K562 (cell line): ENCODE results near the gene UVRAG. TPM values are rescaled to one million over a fixed set of nuclear protein-coding genes. Genes with fewer than 3 reads are reported as not detected.

Source experiments
- ATAC-seq: fragments of 200-7000 bp; cut with Tn5 transposase; 3 replicates; pipeline ENCODE4 v1.9.1; 2020; ENCODE audit warnings: moderate library complexity
- BruUV-seq: library from RNA; stranded (reverse); fragments of 400-500 nt; replicated peaks from 2 replicates; lab custom pipeline; 2021; lab: Mats Ljungman, UMichigan
- CTCF ChIA-PET: fragments of 300-600 bp; formaldehyde crosslinking; extraction: SDS; loops from one replicate; lab custom pipeline; 2021; ENCODE audit warnings: low intra/inter-chr PET ratio; lab: Yijun Ruan, JAX
- POLR2A ChIA-PET: fragments of 300-600, 350-650 bp; sonication (Branson Sonifier 250); formaldehyde crosslinking; extraction: SDS; loops from one replicate; lab custom pipeline; 2021; ENCODE audit warnings: antibody characterized with exemption, inconsistent platforms; lab: Yijun Ruan, JAX
- DNase-seq, 4 experiments: peaks; one replicate each; pipeline versions ENCODE4 v3.0.0 to v3.0.0-alpha.2; 2011 to 2018; ENCODE audit warnings: low spot score in 3 of 4, mixed read lengths in 3 of 4; ENCODE audit errors: extremely low read depth in 1 of 4
- FAIRE-seq: peaks from 2 replicates; lab custom pipeline; 2011; peaks lifted over from hg19 to GRCh38; lab: Jason Lieb, UNC
- H2AFZ ChIP-seq: 2 replicates; pipeline ENCODE4 v1.6.0; 2011; ENCODE audit warnings: low read depth, low read length, control low read depth, inconsistent platforms
- H3K27ac ChIP-seq: fragments of 200-600 bp; 3 replicates; pipeline ENCODE4 v1.8.0; 2011; ENCODE audit warnings: low read depth, mild to moderate bottlenecking, control low read depth, inconsistent platforms, low read length, moderate library complexity, mixed read lengths; ENCODE audit errors: extremely low read depth
- H3K27me3 ChIP-seq, 2 experiments: fragments of 300-600 bp in 1 of 2; 2 replicates in 1 of 2; 3 replicates in 1 of 2; pipeline versions ENCODE4 v1.6.0 to v1.8.0; 2011; ENCODE audit warnings: inconsistent platforms in 2 of 2, low read length in 2 of 2, mild to moderate bottlenecking in 1 of 2, mixed read lengths in 1 of 2, moderate library complexity in 1 of 2; ENCODE audit not compliant: control insufficient read depth in 2 of 2, insufficient read depth in 2 of 2
- H3K36me3 ChIP-seq: fragments of 300-600 bp; 3 replicates; pipeline ENCODE4 v1.8.0; 2011; ENCODE audit warnings: mild to moderate bottlenecking, low read length, inconsistent platforms; ENCODE audit not compliant: control insufficient read depth, insufficient read depth
- H3K4me1 ChIP-seq, 2 experiments: fragments of 200-600 bp in 1 of 2; replicated peaks in 1 of 2; 2 replicates in 1 of 2; 3 replicates in 1 of 2; pipeline versions ENCODE4 v1.5.1 to v1.8.0; 2011; ENCODE audit warnings: inconsistent platforms in 2 of 2, low read length in 2 of 2, mild to moderate bottlenecking in 1 of 2, mixed read lengths in 1 of 2, moderate library complexity in 1 of 2; ENCODE audit not compliant: control insufficient read depth in 2 of 2, insufficient read depth in 2 of 2
- H3K4me2 ChIP-seq: 2 replicates; pipeline ENCODE4 v1.6.1; 2011; ENCODE audit warnings: low read length, control low read depth, inconsistent platforms, mixed read lengths; ENCODE audit not compliant: insufficient read depth
- H3K4me3 ChIP-seq: fragments of 200-600 bp; sonication (generic), shearing (Covaris generic); 2 replicates; pipeline ENCODE4 v1.5.1; 2016; ENCODE audit warnings: control low read depth, inconsistent platforms
- H3K79me2 ChIP-seq: fragments of 200-600 bp; 3 replicates; pipeline ENCODE4 v1.8.0; 2011; ENCODE audit warnings: low read length, inconsistent platforms; ENCODE audit not compliant: control insufficient read depth, insufficient read depth
- H3K9ac ChIP-seq, 2 experiments: 2 replicates each; pipeline versions ENCODE4 v1.6.0 to v1.6.1; 2011; ENCODE audit warnings: low read depth in 2 of 2, low read length in 2 of 2, control low read depth in 1 of 2, inconsistent platforms in 1 of 2, mild to moderate bottlenecking in 1 of 2, mixed read lengths in 1 of 2; ENCODE audit not compliant: insufficient read depth in 1 of 2
- H3K9me1 ChIP-seq: one replicate; pipeline ENCODE4 v1.6.0; 2011; ENCODE audit warnings: inconsistent platforms, mild to moderate bottlenecking, low read length, moderate library complexity; ENCODE audit not compliant: control insufficient read depth, insufficient read depth
- H3K9me3 ChIP-seq: replicated peaks from 2 replicates; pipeline ENCODE4 v1.5.1; 2011; ENCODE audit warnings: low read depth, low read length, inconsistent platforms; ENCODE audit not compliant: control insufficient read depth, insufficient read depth
- H4K20me1 ChIP-seq: replicated peaks from 2 replicates; pipeline ENCODE4 v1.6.1; 2011; ENCODE audit warnings: low read length, inconsistent platforms, mixed read lengths; ENCODE audit not compliant: control insufficient read depth, insufficient read depth
- CREB5 ChIP-seq: fragments of 250-450 bp; sonication (Bioruptor Pico); IDR thresholded peaks from 2 replicates; pipeline ENCODE4 v1.5.0; 2020; ENCODE audit warnings: mild to moderate bottlenecking
- FOXJ3 ChIP-seq: sonication (generic); formaldehyde crosslinking; IDR thresholded peaks from 2 replicates; pipeline ENCODE4 v1.4.0; 2020; ENCODE audit warnings: mild to moderate bottlenecking, missing genetic modification reagents
- MIER1 ChIP-seq: fragments of 450-650 bp; IDR thresholded peaks from 2 replicates; pipeline ENCODE4 v1.6.1; 2016; ENCODE audit warnings: antibody characterized with exemption, mild to moderate bottlenecking, low read depth
- MTA1 ChIP-seq: fragments of 450-650 bp; IDR thresholded peaks from 2 replicates; pipeline ENCODE4 v1.6.1; 2017; ENCODE audit warnings: borderline replicate concordance
- POLR2A ChIP-seq: fragments of 450-650 bp; conservative IDR thresholded peaks from 2 replicates; pipeline ENCODE4 v1.6.1; 2016
- PTRF ChIP-seq: fragments of 450-650 bp; IDR thresholded peaks from 2 replicates; pipeline ENCODE4 v1.6.1; 2016; ENCODE audit warnings: mild to moderate bottlenecking, missing genetic modification characterization, missing compliant biosample characterization
- ZNF41 ChIP-seq: fragments of 250-450 bp; sonication (Bioruptor Pico); conservative IDR thresholded peaks from 2 replicates; pipeline ENCODE4 v1.4.0; 2020; ENCODE audit warnings: mild to moderate bottlenecking
- WGBS: fragments of 100-300 bp; shearing (Covaris generic); methylation state at CpG from one replicate; pipeline ENCODE4 v1.1.6; 2016; ENCODE audit warnings: low coverage, mixed read lengths; ENCODE audit not compliant: insufficient coverage; ENCODE audit errors: missing lambda C conversion rate; 5-methylcytosine and 5-hydroxymethylcytosine counted together
- in situ Hi-C: fragments of 300-500 bp; cut with MboI; formaldehyde crosslinking; loops from 4 replicates; pipeline ENCODE4 v1.15.0; 2018; ENCODE audit warnings: inconsistent platforms, mixed read lengths
- intact Hi-C: fragments of 100-400 bp; cut with micrococcal nuclease; formaldehyde crosslinking; loops from 2 replicates; pipeline ENCODE4 v1.14.2; 2022
- polyA plus RNA-seq, 8 experiments: library from polyadenylated mRNA; depleted of rRNA in 4 of 8; stranded (reverse) in 5 of 8; unstranded in 3 of 8; fragments of >200 nt; fragmentation: Nextera tagmentation in 2 of 8; fragmentation: Illumina TruSeq in 1 of 8; extraction: Ambion mirVana in 2 of 8; extraction: Trizol in 1 of 8; gene quantifications; 2 replicates each; pipeline versions ENCODE4 v1.2.1 to v1.2.3, GENCODE V29; 2011 to 2014; ENCODE audit warnings: inconsistent platforms in 1 of 8, missing spikeins in 1 of 8
- total RNA-seq, 7 experiments: library from RNA; depleted of rRNA in 6 of 7; stranded (reverse); fragments of >200 nt in 6 of 7; fragmentation: Illumina TruSeq in 2 of 7; extraction: Trizol in 2 of 7; gene quantifications; 2 replicates each; pipeline versions ENCODE4 v1.2.1 to v1.2.3, GENCODE V29; 2011 to 2021; ENCODE audit warnings: low replicate concordance in 1 of 7

The UVRAG gene
- total and polyA plus RNA-seq, 9 of the 15 experiments (the other 6 are each of a cell fraction or from before 2014, with no cell fraction given) = 3.1 to 17.8 (median 12.4) TPM

GRCh38 chr11:75924966-75925784, 110.2 kb downstream of the UVRAG start:
- no peak overlapping the region for H2AFZ ChIP-seq
- ATAC-seq (no peak), FAIRE-seq (no peak), DNase-seq (no peak)
- H3K27ac ChIP-seq = no peak overlapping the region
- H3K4me2 ChIP-seq = no peak overlapping the region
- in situ Hi-C loops = no loop called here
- H3K9me3 ChIP-seq = no peaks in the 10 kb centered on the region
- no peaks in the 10 kb centered on the region for H4K20me1 ChIP-seq
- H3K9ac ChIP-seq = no peak overlapping the region
- H3K36me3 ChIP-seq = no peaks in the 10 kb centered on the region
- no peaks in the 10 kb centered on the region for H3K9me1 ChIP-seq
- ChIA-PET POLR2A (interaction anchor here (0.6 kb wide), 2 partner anchors 16 to 852 kb away, joined by 3 read pairs; no protein-coding TSS in a partner anchor), CTCF (no interaction called here)
- H3K4me1 ChIP-seq = no peaks in the 10 kb centered on the region
- BruUV-seq = no TSS peak
- H3K27me3 ChIP-seq = no peaks in the 10 kb centered on the region
- 82% methylated on average over 6 of the region's 6 CpGs for WGBS
- no peak for TF ChIP-seq MIER1
- TF ChIP-seq PTRF = no peak
- TF ChIP-seq FOXJ3 (CRISPR knock-in tag) = no peak
- TF ChIP-seq POLR2A = no peak
- intact Hi-C loops = no loop called here
- H3K79me2 ChIP-seq = no peaks in the 10 kb centered on the region
- H3K4me3 ChIP-seq = no peak overlapping the region

DNA sequence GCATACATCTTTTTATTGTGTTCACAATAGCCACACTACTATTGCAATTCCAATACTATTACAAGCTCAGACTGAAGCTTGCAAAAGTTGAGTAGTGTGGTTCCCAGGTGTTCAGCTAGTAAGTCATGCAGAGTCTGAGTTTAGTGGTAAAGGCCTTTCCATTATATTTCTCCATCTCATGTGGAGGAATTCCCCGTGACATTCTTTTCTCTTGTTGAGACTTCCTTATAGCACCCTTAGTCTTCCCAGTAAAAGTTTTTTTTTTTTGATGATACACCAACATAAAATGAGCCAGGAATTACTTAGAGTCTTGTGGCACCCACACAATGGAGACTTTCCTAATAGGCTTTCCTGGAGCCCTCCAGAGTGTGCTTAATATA, 110.8 kb downstream of the UVRAG start:
- Histone ChIP-seq H3K9me1 (no peaks in the 10 kb centered on the region), H3K27me3 (no peaks in the 10 kb centered on the region), H3K27ac (no peak overlapping the region), H3K4me1 (no peaks in the 10 kb centered on the region), H3K4me3 (no peak overlapping the region), H3K36me3 (no peaks in the 10 kb centered on the region), H3K79me2 (no peaks in the 10 kb centered on the region), H2AFZ (no peak overlapping the region), H3K9ac (no peak overlapping the region), H3K9me3 (no peaks in the 10 kb centered on the region), H4K20me1 (no peaks in the 10 kb centered on the region), H3K4me2 (no peak overlapping the region)
- no peak for TF ChIP-seq MTA1
- TF ChIP-seq ZNF41 (CRISPR knock-in tag) = no peak
- no peak for TF ChIP-seq CREB5 (CRISPR knock-in tag)
- no TSS peak for BruUV-seq
- POLR2A ChIA-PET = interaction anchor here (0.6 kb wide), 2 partner anchors 15 to 852 kb away, joined by 3 read pairs; no protein-coding TSS in a partner anchor
- ATAC-seq (no peak), DNase-seq (no peak), FAIRE-seq (no peak)
- WGBS = 80% methylated on average over 1 of the region's 1 CpG
- intact Hi-C loops (no loop called here), in situ Hi-C loops (no loop called here)
- CTCF ChIA-PET = no interaction called here
